T-helper 1 cell treated with Interleukin-12 subunit alpha and Interleukin-12 subunit beta and Interleukin-4 antibody, amounts not matched to agents 30 ng/mL and 1 ng/mL, for 36 hours (primary cell): Measurements from ENCODE around the gene BUD23. TPM values are rescaled to one million over a fixed set of nuclear protein-coding genes. Genes with fewer than 3 reads are reported as not detected.
"Not testable (repeated sequence)": the region's sequence is repeated elsewhere in the genome, so short reads cannot be mapped to it uniquely, and the experiment has no call there.

Experiments used
- intact Hi-C: fragments of 100-400 bp; cut with micrococcal nuclease; formaldehyde crosslinking; loops from one replicate; pipeline ENCODE4 v1.15.1; 2024
- total RNA-seq: library from RNA; stranded (reverse); gene quantifications from 2 replicates; pipeline ENCODE4 v1.2.3, GENCODE V29; 2022

The BUD23 gene
- total RNA-seq, 1 donor from 2014 or later, result 78.7 TPM

GRCh38 chr7:73700581-73701134 is 17.3 kb downstream of the BUD23 start:
- intact Hi-C loops, result no loop called here

GRCh38 chr7:73701357-73701995 is 18.1 kb downstream of the BUD23 start:
- intact Hi-C loops, result no loop called here

GRCh38 chr7:73702226-73702625 is 18.8 kb downstream of the BUD23 start:
- intact Hi-C loops, result no loop called here

GRCh38 chr7:73702665-73703064 is 19.3 kb downstream of the BUD23 start:
- intact Hi-C loops, result no loop called here

- intact Hi-C loops, result no loop called here
Measured at GRCh38 chr7:73703225-73703624, 19.8 kb downstream of the BUD23 start.

- intact Hi-C loops, result loop anchor here (1.0 kb wide), 2 partner anchors 34 to 37 kb away; partner anchors contain the start of genes ABHD11 and VPS37D
Measured at GRCh38 chr7:73703757-73704639, 20.6 kb downstream of the BUD23 start.

- intact Hi-C loops, result loop anchor here (1.0 kb wide), 2 partner anchors 33 to 38 kb away; partner anchors contain the start of genes ABHD11 and VPS37D
Measured at GRCh38 chr7:73704640-73705550, 21.5 kb downstream of the BUD23 start.

- intact Hi-C loops, result no loop called here
Measured at GRCh38 chr7:73705551-73705920, 22.1 kb downstream of the BUD23 start.

- intact Hi-C loops, result loop anchor here (1.0 kb wide), 1 partner anchor 12 kb away; no protein-coding TSS in a partner anchor
Measured at GRCh38 chr7:73706126-73707044, 23.0 kb downstream of the BUD23 start.

- intact Hi-C loops, result no loop called here
Measured at GRCh38 chr7:73707045-73707631, 23.7 kb downstream of the BUD23 start.

- intact Hi-C loops, result no loop called here
Measured at GRCh38 chr7:73708961-73709549, 25.7 kb downstream of the BUD23 start.

GRCh38 chr7:73712773-73713172 is 29.4 kb downstream of the BUD23 start:
- intact Hi-C loops, result no loop called here

- intact Hi-C loops, result not testable (repeated sequence)
Measured at GRCh38 chr7:73713319-73713718, 29.9 kb downstream of the BUD23 start.

- intact Hi-C loops, result no loop called here
Measured at GRCh38 chr7:73715648-73716317, 32.4 kb downstream of the BUD23 start.

- intact Hi-C loops, result no loop called here
Measured at GRCh38 chr7:73716318-73716890, 33.0 kb downstream of the BUD23 start.

GRCh38 chr7:73717025-73717807 is 33.8 kb downstream of the BUD23 start:
- intact Hi-C loops, result no loop called here

- intact Hi-C loops, result loop anchor here (1.0 to 2.0 kb wide), 5 partner anchors 12 to 195 kb away; partner anchors contain the start of genes BAZ1B, BCL7B, BUD23 and DNAJC30
Measured at GRCh38 chr7:73717991-73718405, 34.6 kb downstream of the BUD23 start.
